HG03159 (cell line): ENCODE results near the gene PNLIPRP3.
"Not testable (repeated sequence)": the region's sequence is repeated elsewhere in the genome, so short reads cannot be mapped to it uniquely, and the experiment has no call there.

Experiments
- ATAC-seq: cut with Tn5 transposase; IDR thresholded peaks from one replicate; pipeline ENCODE4 v1.9.1; 2021; ENCODE audit warnings: mild to moderate bottlenecking, moderate library complexity; ENCODE audit not compliant: unreplicated experiment

The PNLIPRP3 gene

GRCh38 chr10:116427671-116428070 is at the start of gene PNLIPRP3:
TSS of gene PNLIPRP3 (plus strand) at chr10:116427847. CDS start at chr10:116428013, 166 bp downstream.
- no peak for ATAC-seq

GRCh38 chr10:116382290-116382689 is 45.4 kb upstream of the PNLIPRP3 start:
- no peak for ATAC-seq

- no peak for ATAC-seq
These were observed 42.3 kb upstream of the PNLIPRP3 start for GRCh38 chr10:116385311-116385710.

GRCh38 chr10:116385994-116386809 is 41.4 kb upstream of the PNLIPRP3 start:
- peak; percentile 82 for ATAC-seq

- not testable (repeated sequence) for ATAC-seq
These were observed 34.3 kb upstream of the PNLIPRP3 start for GRCh38 chr10:116393246-116393831.

GRCh38 chr10:116395223-116395985 is 32.2 kb upstream of the PNLIPRP3 start:
- ATAC-seq: no peak

- no peak for ATAC-seq
These were observed 29.4 kb upstream of the PNLIPRP3 start for GRCh38 chr10:116398224-116398623.

GRCh38 chr10:116402858-116403257 is 24.8 kb upstream of the PNLIPRP3 start:
- ATAC-seq: no peak

GRCh38 chr10:116403740-116404250 is 23.9 kb upstream of the PNLIPRP3 start:
- ATAC-seq: no peak

- ATAC-seq: peak; percentile 88
These were observed 18.9 kb upstream of the PNLIPRP3 start for GRCh38 chr10:116408719-116409118.

- no peak for ATAC-seq
These were observed 17.3 kb upstream of the PNLIPRP3 start for GRCh38 chr10:116410351-116410750.

GRCh38 chr10:116417821-116418220 is 9.8 kb upstream of the PNLIPRP3 start:
- ATAC-seq: no peak

GRCh38 chr10:116418389-116418788 is 9.3 kb upstream of the PNLIPRP3 start:
- ATAC-seq: no peak

GRCh38 chr10:116421815-116422214 is 5.8 kb upstream of the PNLIPRP3 start:
- no peak for ATAC-seq

- no peak for ATAC-seq
These were observed 1.8 kb downstream of the PNLIPRP3 start for GRCh38 chr10:116429288-116429977.

- no peak for ATAC-seq
These were observed 2.6 kb downstream of the PNLIPRP3 start for GRCh38 chr10:116430288-116430687.

- ATAC-seq: no peak
These were observed 4.0 kb downstream of the PNLIPRP3 start for GRCh38 chr10:116431598-116431997.

- no peak for ATAC-seq
These were observed 9.5 kb downstream of the PNLIPRP3 start for GRCh38 chr10:116437076-116437692.

GRCh38 chr10:116440330-116441030 is 12.8 kb downstream of the PNLIPRP3 start:
- ATAC-seq: no peak
